ENCODE data around the gene C1QTNF12.

- no peak for TF ChIP-seq SUZ12 (IDR thresholded peaks at IDR 0.05)
- no peak for TF ChIP-seq BHLHE40 (IDR thresholded peaks at IDR 0.05; ENCODE audit: borderline replicate concordance)
- TF ChIP-seq FOXM1 (IDR thresholded peaks at IDR 0.05; ENCODE audit: borderline replicate concordance): no peak
- TF ChIP-seq SP1 (IDR thresholded peaks at IDR 0.05): no peak
- no peak for TF ChIP-seq FOXA1 (IDR thresholded peaks at IDR 0.05)
Measured at GRCh38 chr1:1233567-1233892, 13.0 kb downstream of the C1QTNF12 start.

All from HEK293T (cell line).